ENCODE measurements around the gene CWC27.

CWC27 gene

DNA sequence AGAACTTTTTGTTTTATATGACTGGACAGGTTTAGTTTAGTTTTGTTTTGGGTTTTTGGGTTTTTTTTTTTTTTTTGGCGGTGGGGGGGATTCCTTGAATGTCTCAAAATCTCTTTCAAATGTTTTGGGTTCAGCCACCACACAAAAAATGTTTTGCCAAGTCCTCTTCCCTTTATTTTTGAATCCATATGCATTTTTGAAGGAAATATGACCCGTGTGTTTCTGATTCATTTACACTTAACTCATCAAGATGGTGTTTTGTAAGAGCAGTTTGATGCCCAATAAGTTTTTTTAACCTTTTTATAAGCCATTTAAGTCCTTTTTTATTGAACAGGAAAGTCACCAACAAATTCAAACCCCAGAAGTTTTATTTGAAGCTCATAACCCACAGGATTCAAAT, 209.8 kb downstream of the CWC27 start:
- H3K27me3 ChIP-seq (ENCODE audit: control insufficient read depth in 1 of 2, insufficient read depth in 1 of 2, low read length in 2 of 2), result no peaks in the 10 kb centered on the region
- no peak overlapping the region for H3K4me3 ChIP-seq (ENCODE audit: insufficient read depth in 1 of 2, low read depth in 1 of 2, low read length in 2 of 2)
- H3K9me3 ChIP-seq (ENCODE audit: control insufficient read depth, low read length), result no peaks in the 10 kb centered on the region
- WGBS, result no CpG with 5 or more reads among the region's 2 CpGs
- H2BK5ac ChIP-seq (ENCODE audit: low read depth, low read length, poor library complexity, severe bottlenecking), result no peak overlapping the region
- DNase-seq, result no peak
- H3K79me1 ChIP-seq (replicated peaks; ENCODE audit: low read length, poor library complexity, severe bottlenecking), result no peaks in the 10 kb centered on the region
- H2BK12ac ChIP-seq (ENCODE audit: low read length in 2 of 2), result no peak overlapping the region
- H4K91ac ChIP-seq (ENCODE audit: low read length), result no peak overlapping the region
- no peak overlapping the region for H2BK15ac ChIP-seq (ENCODE audit: low read depth, poor library complexity, severe bottlenecking)
- no peak overlapping the region for H3K4ac ChIP-seq (ENCODE audit: low read depth in 1 of 2, low read length in 2 of 2)
- no peak overlapping the region for H3K23ac ChIP-seq (ENCODE audit: low read length in 2 of 2)
- H3K4me1 ChIP-seq (ENCODE audit: control insufficient read depth, insufficient read depth, low read depth, low read length), result peaks cover 2% of the 10 kb centered on the region
- peak overlapping the region; percentile 81 for H3K9ac ChIP-seq (ENCODE audit: low read length)
- H3K36me3 ChIP-seq (ENCODE audit: control insufficient read depth in 1 of 2, insufficient read depth in 2 of 2, low read depth in 1 of 2, low read length in 2 of 2), result peaks cover 5 to 10% of the 10 kb centered on the region in 2 experiments
- no peak overlapping the region for H4K8ac ChIP-seq (ENCODE audit: low read length)
- no peak overlapping the region for H3K14ac ChIP-seq (ENCODE audit: low read length in 2 of 2)
- H3K18ac ChIP-seq (ENCODE audit: low read depth in 1 of 2, low read length in 2 of 2), result no peak overlapping the region
- H2AFZ ChIP-seq (ENCODE audit: low read depth, low read length), result no peak overlapping the region
- H3K4me2 ChIP-seq (ENCODE audit: low read length, poor library complexity, severe bottlenecking), result no peak overlapping the region
- H2AK5ac ChIP-seq (ENCODE audit: low read length, severe bottlenecking), result no peak overlapping the region
- H3K27ac ChIP-seq (ENCODE audit: low read length, poor library complexity, severe bottlenecking), result no peak overlapping the region
- no peak overlapping the region for H2BK120ac ChIP-seq (ENCODE audit: low read depth, low read length)

DNA sequence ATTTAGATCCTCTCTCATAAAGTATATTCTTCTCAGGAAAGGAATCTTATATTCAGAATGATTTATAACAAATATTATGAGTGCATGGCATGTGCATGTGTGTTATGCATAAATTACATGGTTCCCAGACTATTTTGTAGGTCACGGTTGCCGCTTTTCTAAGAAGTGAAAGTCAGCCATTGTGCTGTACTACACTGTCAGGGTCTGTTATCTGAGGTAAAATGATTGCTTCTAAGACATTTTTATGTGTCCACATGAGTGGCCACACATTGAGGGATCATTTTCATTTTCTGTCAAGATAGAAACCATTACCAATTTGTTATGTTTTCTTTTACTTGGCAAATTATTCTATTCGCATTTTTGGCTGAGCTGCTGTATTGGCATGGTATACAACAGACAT, 210.8 kb downstream of the CWC27 start:
- H3K79me1 ChIP-seq (replicated peaks; ENCODE audit: low read length, poor library complexity, severe bottlenecking), result no peaks in the 10 kb centered on the region
- 95% methylated on average over 2 of the region's 3 CpGs for WGBS

DNA sequence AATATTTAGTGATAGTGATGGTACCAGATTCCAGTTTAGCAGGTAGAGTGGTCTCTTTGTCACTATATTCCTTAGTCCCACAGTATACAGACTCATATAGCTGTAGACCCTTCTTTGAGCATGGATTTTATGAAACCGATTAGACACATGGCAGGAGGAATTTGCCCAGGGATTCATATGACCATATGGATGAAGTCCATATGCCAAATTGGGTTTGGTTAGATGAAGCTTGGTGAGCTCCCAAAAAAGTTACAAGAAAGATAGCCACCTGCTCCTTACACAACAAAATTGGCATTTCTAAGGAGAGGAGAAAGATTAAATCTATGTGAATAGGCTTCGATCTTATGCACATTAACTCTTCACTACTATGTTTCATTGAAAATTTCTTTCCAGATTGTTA, 211.4 kb downstream of the CWC27 start:
- Histone ChIP-seq H2BK12ac (ENCODE audit: low read length in 2 of 2) (no peak overlapping the region), H4K8ac (ENCODE audit: low read length) (no peak overlapping the region), H3K9me3 (ENCODE audit: control insufficient read depth, low read length) (no peaks in the 10 kb centered on the region), H2AFZ (ENCODE audit: low read depth, low read length) (no peak overlapping the region), H3K4me2 (ENCODE audit: low read length, poor library complexity, severe bottlenecking) (no peak overlapping the region), H2BK5ac (ENCODE audit: low read depth, low read length, poor library complexity, severe bottlenecking) (no peak overlapping the region), H3K18ac (ENCODE audit: low read depth in 1 of 2, low read length in 2 of 2) (no peak overlapping the region), H3K14ac (ENCODE audit: low read length in 2 of 2) (no peak overlapping the region), H3K36me3 (ENCODE audit: control insufficient read depth in 1 of 2, insufficient read depth in 2 of 2, low read depth in 1 of 2, low read length in 2 of 2) (peaks cover 3 to 5% of the 10 kb centered on the region in 2 experiments), H3K79me1 (replicated peaks; ENCODE audit: low read length, poor library complexity, severe bottlenecking) (no peaks in the 10 kb centered on the region), H3K4me3 (ENCODE audit: insufficient read depth in 1 of 2, low read depth in 1 of 2, low read length in 2 of 2) (no peak overlapping the region), H3K23ac (ENCODE audit: low read length in 2 of 2) (no peak overlapping the region), H3K27me3 (ENCODE audit: control insufficient read depth in 1 of 2, insufficient read depth in 1 of 2, low read length in 2 of 2) (no peaks in the 10 kb centered on the region), H2AK5ac (ENCODE audit: low read length, severe bottlenecking) (no peak overlapping the region), H3K27ac (ENCODE audit: low read length, poor library complexity, severe bottlenecking) (no peak overlapping the region), H4K91ac (ENCODE audit: low read length) (no peak overlapping the region), H3K9ac (ENCODE audit: low read length) (no peak overlapping the region), H3K4me1 (ENCODE audit: control insufficient read depth, insufficient read depth, low read depth, low read length) (peaks cover 2% of the 10 kb centered on the region), H3K4ac (ENCODE audit: low read depth in 1 of 2, low read length in 2 of 2) (no peak overlapping the region), H2BK120ac (ENCODE audit: low read depth, low read length) (no peak overlapping the region), H2BK15ac (ENCODE audit: low read depth, poor library complexity, severe bottlenecking) (no peak overlapping the region)
- WGBS, result 100% methylated on average over 1 of the region's 2 CpGs
- DNase-seq, result no peak

More for the DNA sequence above, 210.8 kb downstream of the CWC27 start:
- peaks cover 5 to 7% of the 10 kb centered on the region in 2 experiments for H3K36me3 ChIP-seq (ENCODE audit: control insufficient read depth in 1 of 2, insufficient read depth in 2 of 2, low read depth in 1 of 2, low read length in 2 of 2)
- H3K4me1 ChIP-seq (ENCODE audit: control insufficient read depth, insufficient read depth, low read depth, low read length), result peaks cover 2% of the 10 kb centered on the region
- H3K18ac ChIP-seq (ENCODE audit: low read depth in 1 of 2, low read length in 2 of 2), result no peak overlapping the region
- no peak overlapping the region for H3K4me2 ChIP-seq (ENCODE audit: low read length, poor library complexity, severe bottlenecking)
- H2AK5ac ChIP-seq (ENCODE audit: low read length, severe bottlenecking), result no peak overlapping the region
- H2BK12ac ChIP-seq (ENCODE audit: low read length in 2 of 2), result no peak overlapping the region
- no peak overlapping the region for H4K91ac ChIP-seq (ENCODE audit: low read length)
- no peak overlapping the region for H3K4me3 ChIP-seq (ENCODE audit: insufficient read depth in 1 of 2, low read depth in 1 of 2, low read length in 2 of 2)
- no peaks in the 10 kb centered on the region for H3K9me3 ChIP-seq (ENCODE audit: control insufficient read depth, low read length)
- no peak overlapping the region for H3K4ac ChIP-seq (ENCODE audit: low read depth in 1 of 2, low read length in 2 of 2)
- H2AFZ ChIP-seq (ENCODE audit: low read depth, low read length), result no peak overlapping the region
- DNase-seq, result no peak
- no peak overlapping the region for H2BK15ac ChIP-seq (ENCODE audit: low read depth, poor library complexity, severe bottlenecking)
- H3K27ac ChIP-seq (ENCODE audit: low read length, poor library complexity, severe bottlenecking), result no peak overlapping the region
- H3K9ac ChIP-seq (ENCODE audit: low read length), result no peak overlapping the region
- H2BK5ac ChIP-seq (ENCODE audit: low read depth, low read length, poor library complexity, severe bottlenecking), result no peak overlapping the region
- no peak overlapping the region for H3K23ac ChIP-seq (ENCODE audit: low read length in 2 of 2)
- H3K14ac ChIP-seq (ENCODE audit: low read length in 2 of 2), result no peak overlapping the region
- no peak overlapping the region for H4K8ac ChIP-seq (ENCODE audit: low read length)
- no peaks in the 10 kb centered on the region for H3K27me3 ChIP-seq (ENCODE audit: control insufficient read depth in 1 of 2, insufficient read depth in 1 of 2, low read length in 2 of 2)
- no peak overlapping the region for H2BK120ac ChIP-seq (ENCODE audit: low read depth, low read length)

DNA sequence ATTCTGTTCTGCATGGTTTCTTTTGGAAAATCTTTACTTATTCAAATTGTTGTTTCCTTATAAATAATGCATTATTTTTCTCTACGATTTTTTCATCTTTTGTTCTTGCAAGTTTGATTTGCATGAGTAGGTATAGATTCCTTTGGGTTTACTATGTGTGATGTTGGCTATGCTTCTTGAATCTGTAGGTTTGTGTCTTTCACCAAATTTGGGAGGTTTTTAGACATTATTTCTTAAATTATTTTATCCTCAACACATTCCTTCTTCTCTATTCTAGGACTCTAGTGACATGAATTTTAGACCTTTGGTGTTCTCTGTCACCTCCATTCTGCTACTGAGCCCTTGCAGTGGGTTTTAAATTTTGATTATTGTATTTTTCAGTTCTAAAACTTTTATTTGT, 219.0 kb downstream of the CWC27 start:
- Histone ChIP-seq H2AK5ac (ENCODE audit: low read length, severe bottlenecking) (no peak overlapping the region), H2AFZ (ENCODE audit: low read depth, low read length) (no peak overlapping the region), H3K14ac (ENCODE audit: low read length in 2 of 2) (no peak overlapping the region), H3K23ac (ENCODE audit: low read length in 2 of 2) (no peak overlapping the region), H2BK5ac (ENCODE audit: low read depth, low read length, poor library complexity, severe bottlenecking) (no peak overlapping the region), H3K4me1 (ENCODE audit: control insufficient read depth, insufficient read depth, low read depth, low read length) (no peaks in the 10 kb centered on the region), H2BK15ac (ENCODE audit: low read depth, poor library complexity, severe bottlenecking) (no peak overlapping the region), H4K8ac (ENCODE audit: low read length) (no peak overlapping the region), H3K9ac (ENCODE audit: low read length) (no peak overlapping the region), H3K9me3 (ENCODE audit: control insufficient read depth, low read length) (peaks cover 21% of the 10 kb centered on the region), H3K18ac (ENCODE audit: low read depth in 1 of 2, low read length in 2 of 2) (no peak overlapping the region), H3K4me2 (ENCODE audit: low read length, poor library complexity, severe bottlenecking) (no peak overlapping the region), H4K91ac (ENCODE audit: low read length) (no peak overlapping the region), H2BK120ac (ENCODE audit: low read depth, low read length) (no peak overlapping the region), H3K36me3 (ENCODE audit: control insufficient read depth in 1 of 2, insufficient read depth in 2 of 2, low read depth in 1 of 2, low read length in 2 of 2) (peaks cover under 1 to 12% of the 10 kb centered on the region in 2 experiments), H3K27me3 (ENCODE audit: control insufficient read depth in 1 of 2, insufficient read depth in 1 of 2, low read length in 2 of 2) (no peaks in the 10 kb centered on the region), H3K4me3 (ENCODE audit: insufficient read depth in 1 of 2, low read depth in 1 of 2, low read length in 2 of 2) (no peak overlapping the region), H3K79me1 (replicated peaks; ENCODE audit: low read length, poor library complexity, severe bottlenecking) (no peaks in the 10 kb centered on the region), H3K27ac (ENCODE audit: low read length, poor library complexity, severe bottlenecking) (no peak overlapping the region), H2BK12ac (ENCODE audit: low read length in 2 of 2) (no peak overlapping the region), H3K4ac (ENCODE audit: low read depth in 1 of 2, low read length in 2 of 2) (no peak overlapping the region)
- no peak for DNase-seq
- WGBS, result no CpG with 5 or more reads among the region's 1 CpG

Measured in mesenchymal stem cell (in vitro differentiated cells and primary cell).